Muscle of back (tissue), 11 donors: Measurements from ENCODE around the gene CNTF. TPM values are rescaled to one million over a fixed set of nuclear protein-coding genes. Genes with fewer than 3 reads are reported as not detected.
A peak's percentile ranks its signal among the peaks of the same experiment; 100 is the strongest.

ENCODE experiments used
- DNase-seq, 3 donors: peaks; one replicate each; pipeline versions ENCODE4 v3.0.0 to v3.0.0-alpha.2; 2013
- polyA plus RNA-seq, 10 donors: library from polyadenylated mRNA; unstranded; fragments of 120-200 nt; gene quantifications; one replicate each; pipeline ENCODE4 v1.2.1, GENCODE V29; 2013; ENCODE audit not compliant: insufficient read length in 10 of 10

The CNTF gene
- polyA plus RNA-seq, 10 donors = 0.52 to 1.0 (median 0.71) TPM

GRCh38 chr11:58606930-58607714, 15.3 kb upstream of the CNTF start:
- DNase-seq = no peak

- no peak for DNase-seq
Observed at GRCh38 chr11:58608331-58608730, 14.1 kb upstream of the CNTF start.

- no peak for DNase-seq
Observed at GRCh38 chr11:58609723-58610122, 12.7 kb upstream of the CNTF start.

- DNase-seq = no peak
Observed at GRCh38 chr11:58613228-58613627, 9.2 kb upstream of the CNTF start.

GRCh38 chr11:58615559-58615958, 6.9 kb upstream of the CNTF start:
- DNase-seq = no peak

- DNase-seq = peak in 1 of 3 donors; percentile 23
Observed at GRCh38 chr11:58616594-58616993, 5.9 kb upstream of the CNTF start.

- no peak for DNase-seq
Observed at GRCh38 chr11:58617976-58618557, 4.4 kb upstream of the CNTF start.

GRCh38 chr11:58621586-58622262, 741 bp upstream of the CNTF start:
- no peak for DNase-seq

- DNase-seq = peak in 2 of 3 donors; percentile 23 to 37
Observed at GRCh38 chr11:58625086-58625485, 2.6 kb downstream of the CNTF start.

GRCh38 chr11:58625826-58626460, 3.5 kb downstream of the CNTF start:
- DNase-seq = no peak

- no peak for DNase-seq
Observed at GRCh38 chr11:58626934-58627483, 4.5 kb downstream of the CNTF start.

GRCh38 chr11:58628446-58628845, 6.0 kb downstream of the CNTF start:
- DNase-seq = no peak

GRCh38 chr11:58629857-58630256, 7.4 kb downstream of the CNTF start:
- DNase-seq = peak in 2 of 3 donors; percentile 12 to 36

GRCh38 chr11:58631378-58631777, 8.9 kb downstream of the CNTF start:
- no peak for DNase-seq

- no peak for DNase-seq
Observed at GRCh38 chr11:58632510-58632909, 10.0 kb downstream of the CNTF start.

- DNase-seq = no peak
Observed at GRCh38 chr11:58636587-58636986, 14.1 kb downstream of the CNTF start.

- DNase-seq = no peak
Observed at GRCh38 chr11:58637371-58637770, 14.9 kb downstream of the CNTF start.

- no peak for DNase-seq
Observed at GRCh38 chr11:58639103-58639502, 16.6 kb downstream of the CNTF start.

GRCh38 chr11:58639669-58640068, 17.2 kb downstream of the CNTF start:
- no peak for DNase-seq

- DNase-seq = peak in 1 of 3 donors; percentile 1
Observed at GRCh38 chr11:58640386-58641023, 18.0 kb downstream of the CNTF start.

GRCh38 chr11:58641341-58641740, 18.9 kb downstream of the CNTF start:
- no peak for DNase-seq
